GM12872 (cell line): ENCODE data around the gene NSMCE1.

Experiments
- TF ChIP-seq, protein P1 (sequence below): IDR thresholded peaks from 3 replicates; pipeline ENCODE4 v1.5.1; 2011; ENCODE audit warnings: low read depth, mild to moderate bottlenecking, low read length, moderate library complexity; ENCODE audit not compliant: insufficient read depth

The NSMCE1 gene

DNA sequence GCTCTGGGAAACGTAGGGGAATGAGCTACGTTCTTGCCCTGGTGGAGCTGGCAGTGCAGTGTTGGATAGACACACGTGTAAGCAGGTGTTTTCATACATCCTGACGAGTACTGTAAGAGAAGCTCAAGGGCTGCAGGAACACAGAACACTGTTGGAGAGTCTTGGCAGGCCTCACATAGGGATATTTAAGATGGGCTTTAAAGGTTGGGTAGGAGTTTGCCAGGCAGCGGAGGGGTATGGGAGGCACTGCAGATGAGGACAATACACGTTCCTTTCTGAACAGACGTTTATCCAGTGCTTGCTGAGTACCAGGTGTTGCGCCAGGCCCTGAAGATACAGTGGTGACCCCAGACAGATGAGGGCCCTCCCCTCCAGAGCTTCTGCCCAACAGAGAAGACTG, 59.0 kb downstream of the NSMCE1 start:
- TF ChIP-seq, protein P1, sequence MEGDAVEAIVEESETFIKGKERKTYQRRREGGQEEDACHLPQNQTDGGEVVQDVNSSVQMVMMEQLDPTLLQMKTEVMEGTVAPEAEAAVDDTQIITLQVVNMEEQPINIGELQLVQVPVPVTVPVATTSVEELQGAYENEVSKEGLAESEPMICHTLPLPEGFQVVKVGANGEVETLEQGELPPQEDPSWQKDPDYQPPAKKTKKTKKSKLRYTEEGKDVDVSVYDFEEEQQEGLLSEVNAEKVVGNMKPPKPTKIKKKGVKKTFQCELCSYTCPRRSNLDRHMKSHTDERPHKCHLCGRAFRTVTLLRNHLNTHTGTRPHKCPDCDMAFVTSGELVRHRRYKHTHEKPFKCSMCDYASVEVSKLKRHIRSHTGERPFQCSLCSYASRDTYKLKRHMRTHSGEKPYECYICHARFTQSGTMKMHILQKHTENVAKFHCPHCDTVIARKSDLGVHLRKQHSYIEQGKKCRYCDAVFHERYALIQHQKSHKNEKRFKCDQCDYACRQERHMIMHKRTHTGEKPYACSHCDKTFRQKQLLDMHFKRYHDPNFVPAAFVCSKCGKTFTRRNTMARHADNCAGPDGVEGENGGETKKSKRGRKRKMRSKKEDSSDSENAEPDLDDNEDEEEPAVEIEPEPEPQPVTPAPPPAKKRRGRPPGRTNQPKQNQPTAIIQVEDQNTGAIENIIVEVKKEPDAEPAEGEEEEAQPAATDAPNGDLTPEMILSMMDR: no peak

DNA sequence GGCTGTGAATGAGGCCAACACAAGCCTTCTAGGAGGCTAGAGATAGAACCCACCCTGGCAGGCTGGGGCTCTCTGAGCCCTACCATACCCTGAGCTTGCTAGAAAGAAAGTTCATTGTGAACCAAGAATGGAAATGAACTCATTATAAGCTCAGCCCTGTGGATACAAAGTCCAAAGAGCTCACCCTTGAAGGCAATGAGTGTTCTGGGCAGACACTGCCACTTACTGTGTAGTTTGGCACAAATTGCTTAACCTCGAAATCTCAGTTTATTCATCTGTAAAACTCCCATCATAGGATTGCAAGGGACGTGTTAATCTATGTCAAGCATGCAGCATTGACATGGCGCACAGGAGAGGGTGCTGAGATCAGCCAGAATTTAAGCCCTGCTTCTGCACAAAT, 59.8 kb downstream of the NSMCE1 start:
- TF ChIP-seq, protein P1: no peak

DNA sequence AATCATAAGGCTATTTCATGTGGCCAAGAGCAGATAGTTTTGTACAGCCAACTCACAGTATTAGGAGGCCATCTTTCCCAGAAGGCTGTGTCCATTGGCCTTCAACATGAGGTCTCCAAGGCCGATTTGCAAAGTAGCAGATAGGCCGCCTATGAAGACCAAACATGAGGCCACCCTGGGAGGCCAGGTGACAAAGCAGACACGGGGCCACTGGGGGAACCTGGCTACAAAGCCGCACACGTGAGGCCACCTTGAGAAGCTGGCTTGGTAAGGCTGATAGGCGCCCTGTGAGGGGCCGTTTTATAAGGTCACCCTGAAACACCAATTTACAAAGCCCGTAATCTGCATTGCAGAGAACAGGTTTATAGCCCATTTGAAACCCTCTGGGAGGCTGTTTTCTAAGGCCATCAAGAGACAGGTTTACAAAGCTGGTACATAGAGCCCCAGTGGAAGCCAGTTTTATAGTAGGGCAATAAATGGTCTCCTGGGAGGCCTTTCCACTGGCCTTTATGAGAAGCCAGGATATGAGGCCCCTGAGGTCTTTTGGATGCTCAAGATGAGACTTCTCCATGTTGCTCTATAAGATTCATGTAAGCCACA, 60.4 kb downstream of the NSMCE1 start:
- TF ChIP-seq, protein P1: no peak

DNA sequence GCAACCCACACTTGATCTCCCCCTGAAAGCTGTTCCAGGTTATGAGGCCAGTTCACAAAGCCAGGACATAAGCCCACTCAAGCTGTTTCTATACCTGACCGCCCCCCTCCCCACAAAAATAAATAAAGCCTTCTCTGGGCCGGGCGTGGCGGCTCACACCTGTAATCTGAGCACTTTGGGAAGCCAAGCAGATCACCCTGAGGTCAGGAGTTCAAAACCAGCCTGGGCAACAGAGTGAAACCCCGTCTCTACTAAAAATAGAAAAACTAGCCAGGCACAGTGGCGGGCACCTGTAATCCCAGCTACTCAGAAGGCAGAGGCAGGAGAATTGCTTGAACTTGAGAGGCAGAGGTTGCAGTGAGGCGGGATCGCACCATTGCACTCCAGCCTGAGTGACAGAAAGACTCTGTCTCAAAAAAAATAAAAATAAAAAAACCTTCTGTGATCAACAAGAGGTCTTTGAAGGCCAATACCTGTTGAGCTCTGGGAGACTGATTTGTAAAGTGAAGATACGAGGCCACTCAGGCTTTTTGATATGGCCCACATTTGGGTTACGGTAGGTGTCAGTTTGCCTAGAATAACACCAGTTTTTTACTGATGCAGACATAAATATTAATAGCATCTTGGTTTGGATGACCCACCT, 63.0 kb downstream of the NSMCE1 start:
- TF ChIP-seq, protein P1: 0 out of 3 replicates have a peak, but pooled peaks have one; percentile 12

DNA sequence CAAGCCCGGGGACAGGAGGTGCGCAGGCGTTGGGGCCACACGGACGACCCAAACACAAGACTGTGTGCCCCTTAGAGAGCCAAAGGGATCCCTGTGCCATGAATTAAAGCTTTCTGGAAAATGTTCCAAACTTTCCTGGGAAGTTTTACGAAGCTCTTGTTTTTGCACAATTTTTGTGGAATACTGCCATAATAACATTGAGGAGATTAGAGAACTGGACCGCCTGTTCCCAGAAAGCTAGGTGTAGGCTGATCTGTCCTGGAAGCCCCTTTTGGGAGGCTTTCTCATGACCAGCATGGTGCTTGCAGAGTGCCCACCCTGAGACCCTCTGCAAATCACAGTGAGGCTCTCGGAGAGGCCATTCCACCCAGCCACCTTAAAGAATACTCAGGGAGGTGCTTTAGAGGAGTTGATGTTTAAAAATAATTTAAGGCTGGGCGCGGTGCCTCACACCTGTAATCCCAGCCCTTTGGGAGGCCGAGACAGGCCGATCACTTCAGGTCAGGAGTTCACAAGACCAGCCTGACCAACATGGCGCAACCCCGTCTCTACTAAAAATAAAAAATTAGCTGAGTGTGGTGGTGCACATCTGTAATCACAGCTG, 64.2 kb downstream of the NSMCE1 start:
- TF ChIP-seq, protein P1: no peak

DNA sequence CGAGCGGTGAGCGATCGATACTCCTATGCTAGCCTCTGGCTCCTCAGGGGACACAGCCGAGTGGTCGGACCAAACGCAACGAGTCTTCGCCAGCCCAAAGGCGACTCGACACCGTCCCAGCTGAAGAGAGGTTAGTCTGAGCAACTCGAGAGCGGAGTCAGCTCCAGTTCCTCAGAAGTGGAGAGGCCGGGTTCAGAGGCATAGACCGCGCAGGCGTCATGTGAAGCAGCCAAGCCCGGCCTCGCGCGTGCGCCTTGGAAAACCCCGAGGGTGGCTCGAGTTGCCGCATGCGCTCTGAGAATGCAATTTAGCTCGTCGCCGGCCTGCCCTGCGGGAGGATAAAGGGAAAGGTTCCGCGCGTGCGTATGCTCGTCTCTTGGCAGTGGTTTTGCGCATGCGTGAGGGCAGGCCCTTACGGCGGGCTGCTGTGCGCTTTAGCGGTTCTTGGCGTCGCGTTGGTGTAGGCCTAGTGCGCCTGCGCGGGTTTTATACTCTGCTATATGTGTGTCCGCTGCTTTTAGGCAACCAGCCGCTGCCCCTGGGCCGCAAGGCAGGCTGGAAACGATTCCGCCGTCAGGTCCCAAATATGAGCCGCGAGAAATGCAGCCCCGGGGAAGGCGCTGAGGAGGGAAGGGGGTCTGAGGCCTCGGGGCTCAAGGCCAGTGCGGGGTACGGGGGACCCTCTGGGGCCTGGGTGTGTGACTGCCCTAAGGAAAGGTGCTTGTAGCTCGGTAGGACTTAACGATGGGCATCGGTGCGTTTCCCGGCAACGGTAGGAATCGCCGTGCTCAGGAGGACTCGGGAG, 64.9 kb downstream of the NSMCE1 start, which contains the start of gene KDM8:
KDM8 (plus strand) TSS at position 20 of the 805 bp plus-strand sequence. CDS start 6,598 bp downstream, outside the sequence.
- TF ChIP-seq, protein P1: no peak
